Stimulated activated CD8-positive, alpha-beta memory T cell treated with anti-CD3 and anti-CD28 coated beads, Interleukin-2, amount 100 ng/mL, for 1 hour (primary cell): ENCODE data around the gene PHF8.

Experiments
- DNase-seq, 2 donors: peaks; one replicate each; pipeline ENCODE4 v3.0.0-alpha.2; 2020; ENCODE audit warnings: low read depth in 2 of 2

The PHF8 gene

GRCh38 chrX:54012830-54013500, 31.3 kb downstream of the PHF8 start:
- DNase-seq = no peak

- DNase-seq = no peak
These were observed 36.6 kb downstream of the PHF8 start for GRCh38 chrX:54007682-54008081.

GRCh38 chrX:53997724-53998123, 46.5 kb downstream of the PHF8 start:
- DNase-seq = no peak

GRCh38 chrX:53992589-53992988, 51.7 kb downstream of the PHF8 start:
- DNase-seq = no peak

- DNase-seq = no peak
These were observed 54.1 kb downstream of the PHF8 start for GRCh38 chrX:53990171-53990570.

GRCh38 chrX:53984895-53985294, 59.4 kb downstream of the PHF8 start:
- DNase-seq = no peak

DNA sequence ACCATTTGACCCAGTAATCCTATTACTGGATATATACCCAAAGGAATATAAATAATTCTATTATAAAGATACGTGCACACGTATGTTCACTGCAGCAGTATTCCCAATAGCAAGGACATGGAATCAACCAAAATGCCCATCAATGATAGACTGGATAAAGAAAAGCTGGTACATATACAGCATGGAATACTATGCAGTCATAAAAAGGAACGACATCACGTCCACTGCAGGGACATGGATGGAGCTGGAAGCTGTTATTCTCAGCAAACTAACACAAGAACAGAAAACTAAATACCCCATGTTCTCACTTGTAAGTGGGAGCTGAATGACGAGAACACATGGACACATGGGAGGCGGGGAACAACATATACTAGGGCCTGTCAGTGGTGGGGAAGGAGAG, 69.7 kb downstream of the PHF8 start:
- no peak for DNase-seq

GRCh38 chrX:53969540-53969939, 74.7 kb downstream of the PHF8 start:
- DNase-seq = no peak

DNA sequence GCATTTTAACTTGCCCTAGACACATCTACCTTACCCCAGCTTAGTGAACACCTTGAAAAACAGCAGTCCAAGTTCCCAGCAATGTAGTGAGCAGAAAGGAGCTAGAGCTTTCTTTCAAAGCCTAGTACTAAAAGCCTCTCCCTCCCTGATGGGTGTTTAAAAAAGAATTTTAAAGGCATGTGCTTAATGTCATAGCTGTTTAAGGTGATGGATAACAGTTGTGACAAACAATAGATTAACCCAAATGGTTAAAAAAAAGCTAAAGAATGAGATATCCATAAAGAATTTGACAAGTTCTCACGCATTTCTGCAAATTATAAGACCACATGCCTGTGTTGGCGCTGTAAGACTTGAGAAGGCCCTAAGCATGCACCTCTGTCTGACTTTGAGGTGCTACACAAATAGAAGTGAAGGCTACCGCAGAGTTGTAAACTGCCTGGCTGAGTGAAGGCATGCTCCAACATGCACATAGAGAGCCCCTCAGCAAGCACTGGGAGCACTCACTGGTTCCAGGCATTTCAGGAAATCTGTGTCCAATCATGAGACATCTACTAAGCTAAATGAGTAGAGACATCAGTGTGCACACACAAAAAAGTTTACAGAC, 94.0 kb downstream of the PHF8 start:
- DNase-seq = no peak

DNA sequence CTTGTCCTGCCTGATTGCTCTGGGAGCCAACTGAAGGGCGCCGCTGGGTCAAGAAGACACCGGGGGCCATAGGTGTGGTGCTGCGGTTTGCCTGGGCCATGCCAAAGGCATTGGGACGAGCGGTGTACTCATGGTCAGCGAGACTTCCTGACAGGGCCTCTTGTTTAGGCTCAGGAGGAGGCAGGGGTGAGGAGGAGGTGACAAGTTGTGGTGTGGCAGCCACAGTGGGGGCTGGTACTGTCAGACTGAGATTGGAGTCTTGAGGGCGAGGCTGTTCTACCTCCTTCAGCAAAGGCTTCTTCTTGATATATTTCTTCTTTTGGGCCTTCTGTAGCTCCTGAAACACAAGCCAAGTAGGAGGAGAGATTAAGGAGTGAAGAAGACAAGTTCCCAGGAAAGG, 104.1 kb downstream of the PHF8 start:
- DNase-seq = no peak

- DNase-seq = no peak
These were observed 105.1 kb downstream of the PHF8 start for GRCh38 chrX:53939127-53939526.

DNA sequence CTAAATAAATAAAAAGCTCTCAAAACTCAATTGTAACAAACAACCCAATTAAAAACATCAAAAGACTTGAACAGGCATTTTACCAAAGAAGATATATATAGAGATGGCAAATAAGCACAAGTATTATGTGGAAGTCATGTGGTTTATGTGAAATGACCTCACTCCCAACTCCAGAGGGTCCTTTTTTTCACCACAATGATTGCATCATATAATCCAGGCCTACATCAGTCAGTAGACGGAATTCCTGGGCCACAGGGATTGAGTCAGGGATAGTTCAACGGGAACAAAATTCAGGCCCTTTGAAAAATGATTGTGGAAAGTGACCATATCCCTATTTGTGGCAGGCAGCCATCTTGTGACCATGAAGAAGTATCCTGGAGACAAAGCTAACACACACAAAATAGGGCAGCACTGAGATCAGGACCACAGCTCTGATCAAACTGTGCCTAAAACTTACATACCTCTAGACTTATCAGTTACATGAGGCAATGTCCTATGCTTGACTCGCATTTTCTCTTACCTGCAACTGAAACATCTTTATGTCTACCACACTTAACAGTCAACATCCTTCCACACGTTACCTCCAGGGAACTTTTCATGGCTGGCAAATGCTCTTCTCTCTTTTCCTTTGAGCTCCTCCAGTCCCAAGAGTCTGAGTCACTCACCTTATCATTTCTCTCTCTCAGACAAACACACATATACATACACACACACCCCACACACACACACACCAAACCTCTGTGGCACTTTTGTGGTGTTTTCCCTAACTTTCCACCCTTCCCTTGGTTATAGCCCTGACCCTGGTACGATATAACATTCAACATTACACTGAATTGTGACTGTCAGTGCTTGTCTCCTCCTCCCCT, 113.5 kb downstream of the PHF8 start:
- DNase-seq = no peak

- no peak for DNase-seq
These were observed 118.2 kb downstream of the PHF8 start for GRCh38 chrX:53926030-53926429.

- DNase-seq = no peak
These were observed 125.6 kb downstream of the PHF8 start for GRCh38 chrX:53918702-53919101.

- no peak for DNase-seq
These were observed 143.7 kb downstream of the PHF8 start for GRCh38 chrX:53900623-53901022.

- DNase-seq = no peak
These were observed 149.0 kb downstream of the PHF8 start for GRCh38 chrX:53895270-53895669.
